H54 (cell line): ENCODE results near the gene BBS2.

Experiments used
- DNase-seq: peaks from one replicate; pipeline ENCODE4 v3.0.0; 2011; ENCODE audit warnings: low spot score, mixed read lengths; ENCODE audit not compliant: insufficient read length
- FAIRE-seq: peaks from 3 replicates; lab custom pipeline; 2011; peaks lifted over from hg19 to GRCh38; lab: Jason Lieb, UNC
- POLR2A ChIP-seq: IDR thresholded peaks from 2 replicates; pipeline ENCODE4 v1.6.1; 2011; ENCODE audit warnings: low read depth, mild to moderate bottlenecking, low read length

BBS2 gene

GRCh38 chr16:56519459-56520250 lies at the start of gene BBS2:
BBS2 (minus strand) TSS chr16:56520024; CDS start chr16:56519862, 162 bp downstream.
- FAIRE-seq (peak; percentile 20), DNase-seq (peak; percentile 80)
- peak; percentile 80 for TF ChIP-seq POLR2A

- no peak for TF ChIP-seq POLR2A
- no peak for FAIRE-seq
- DNase-seq: no peak
Observed at GRCh38 chr16:56564793-56565477, 45.1 kb upstream of the BBS2 start, which contains the start of gene MT4. MT4 (plus strand) TSS chr16:56565073; CDS start chr16:56565129, 56 bp downstream.

GRCh38 chr16:56561126-56561525 lies 41.3 kb upstream of the BBS2 start:
- no peak for TF ChIP-seq POLR2A
- DNase-seq: no peak
- no peak for FAIRE-seq

- TF ChIP-seq POLR2A: no peak
- DNase-seq (no peak), FAIRE-seq (no peak)
Observed at GRCh38 chr16:56560447-56560846, 40.6 kb upstream of the BBS2 start.

GRCh38 chr16:56559109-56559508 lies 39.3 kb upstream of the BBS2 start:
- DNase-seq (no peak), FAIRE-seq (no peak)
- TF ChIP-seq POLR2A: no peak

GRCh38 chr16:56558024-56558747 lies 38.4 kb upstream of the BBS2 start:
- DNase-seq (peak; percentile 93), FAIRE-seq (peak; percentile 86)
- TF ChIP-seq POLR2A: no peak

- TF ChIP-seq POLR2A: no peak
- FAIRE-seq (no peak), DNase-seq (no peak)
Observed at GRCh38 chr16:56554441-56554840, 34.6 kb upstream of the BBS2 start.

- DNase-seq: no peak
- FAIRE-seq: no peak
- TF ChIP-seq POLR2A: no peak
Observed at GRCh38 chr16:56551796-56552738, 32.2 kb upstream of the BBS2 start.

- TF ChIP-seq POLR2A: no peak
- DNase-seq: no peak
- FAIRE-seq: no peak
Observed at GRCh38 chr16:56549744-56550385, 30.0 kb upstream of the BBS2 start.

GRCh38 chr16:56549161-56549560 lies 29.3 kb upstream of the BBS2 start:
- FAIRE-seq: no peak
- no peak for DNase-seq

GRCh38 chr16:56547949-56548567 lies 28.2 kb upstream of the BBS2 start:
- FAIRE-seq: no peak
- no peak for TF ChIP-seq POLR2A
- no peak for DNase-seq

More at GRCh38 chr16:56549161-56549560, 29.3 kb upstream of the BBS2 start:
- no peak for TF ChIP-seq POLR2A
